ENCODE measurements around the gene NRIP1.
A peak's percentile ranks its signal among the peaks of the same experiment; 100 is the strongest.

The NRIP1 gene, protein sequence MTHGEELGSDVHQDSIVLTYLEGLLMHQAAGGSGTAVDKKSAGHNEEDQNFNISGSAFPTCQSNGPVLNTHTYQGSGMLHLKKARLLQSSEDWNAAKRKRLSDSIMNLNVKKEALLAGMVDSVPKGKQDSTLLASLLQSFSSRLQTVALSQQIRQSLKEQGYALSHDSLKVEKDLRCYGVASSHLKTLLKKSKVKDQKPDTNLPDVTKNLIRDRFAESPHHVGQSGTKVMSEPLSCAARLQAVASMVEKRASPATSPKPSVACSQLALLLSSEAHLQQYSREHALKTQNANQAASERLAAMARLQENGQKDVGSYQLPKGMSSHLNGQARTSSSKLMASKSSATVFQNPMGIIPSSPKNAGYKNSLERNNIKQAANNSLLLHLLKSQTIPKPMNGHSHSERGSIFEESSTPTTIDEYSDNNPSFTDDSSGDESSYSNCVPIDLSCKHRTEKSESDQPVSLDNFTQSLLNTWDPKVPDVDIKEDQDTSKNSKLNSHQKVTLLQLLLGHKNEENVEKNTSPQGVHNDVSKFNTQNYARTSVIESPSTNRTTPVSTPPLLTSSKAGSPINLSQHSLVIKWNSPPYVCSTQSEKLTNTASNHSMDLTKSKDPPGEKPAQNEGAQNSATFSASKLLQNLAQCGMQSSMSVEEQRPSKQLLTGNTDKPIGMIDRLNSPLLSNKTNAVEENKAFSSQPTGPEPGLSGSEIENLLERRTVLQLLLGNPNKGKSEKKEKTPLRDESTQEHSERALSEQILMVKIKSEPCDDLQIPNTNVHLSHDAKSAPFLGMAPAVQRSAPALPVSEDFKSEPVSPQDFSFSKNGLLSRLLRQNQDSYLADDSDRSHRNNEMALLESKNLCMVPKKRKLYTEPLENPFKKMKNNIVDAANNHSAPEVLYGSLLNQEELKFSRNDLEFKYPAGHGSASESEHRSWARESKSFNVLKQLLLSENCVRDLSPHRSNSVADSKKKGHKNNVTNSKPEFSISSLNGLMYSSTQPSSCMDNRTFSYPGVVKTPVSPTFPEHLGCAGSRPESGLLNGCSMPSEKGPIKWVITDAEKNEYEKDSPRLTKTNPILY (N-terminal part only)

GRCh38 chr21:15064576-15065391 is at the start of gene NRIP1:
Gene NRIP1 (minus strand): TSS chr21:15065000. CDS start chr21:14968192, 96,808 bp downstream.
- H3K27me3 Mint-ChIP-seq (ENCODE audit: low read depth) = peaks cover 55% of the 10 kb centered on the region
- no peaks in the 10 kb centered on the region for H3K9me3 Mint-ChIP-seq
- H3K27ac Mint-ChIP-seq = peak within 1 kb of the TSS; percentile 89
- peak; percentile 78 for DNase-seq (ENCODE audit: low spot score)
- peaks cover 2% of the 10 kb centered on the region for H3K36me3 Mint-ChIP-seq (ENCODE audit: low read depth)
- peaks cover 36% of the 10 kb centered on the region for H3K4me1 Mint-ChIP-seq (ENCODE audit: low read depth)
- peak within 1 kb of the TSS; percentile 96 for H3K4me3 Mint-ChIP-seq

DNA sequence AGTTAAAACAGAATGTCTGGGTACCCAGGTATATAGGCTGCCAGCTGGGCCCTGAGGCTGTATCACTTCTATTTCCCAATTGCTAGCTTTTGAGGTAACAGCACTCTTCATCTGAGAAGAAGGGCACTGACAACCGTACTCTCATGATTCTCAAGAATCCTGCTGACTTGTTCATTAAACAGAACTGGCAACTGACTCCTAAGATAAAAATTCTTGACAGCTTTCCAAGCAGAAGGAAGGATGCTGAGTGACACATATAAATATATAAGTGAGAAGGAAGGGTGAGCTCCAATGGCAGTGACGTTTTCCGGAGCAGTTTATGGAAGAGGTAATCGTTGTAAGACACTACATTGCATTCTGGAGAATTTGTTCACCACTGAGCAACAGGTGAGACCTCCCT is 48.1 kb upstream of the NRIP1 start:
- no peak for DNase-seq (ENCODE audit: low spot score)
- no peaks in the 10 kb centered on the region for H3K36me3 Mint-ChIP-seq (ENCODE audit: low read depth)
- H3K9me3 Mint-ChIP-seq = no peaks in the 10 kb centered on the region

DNA sequence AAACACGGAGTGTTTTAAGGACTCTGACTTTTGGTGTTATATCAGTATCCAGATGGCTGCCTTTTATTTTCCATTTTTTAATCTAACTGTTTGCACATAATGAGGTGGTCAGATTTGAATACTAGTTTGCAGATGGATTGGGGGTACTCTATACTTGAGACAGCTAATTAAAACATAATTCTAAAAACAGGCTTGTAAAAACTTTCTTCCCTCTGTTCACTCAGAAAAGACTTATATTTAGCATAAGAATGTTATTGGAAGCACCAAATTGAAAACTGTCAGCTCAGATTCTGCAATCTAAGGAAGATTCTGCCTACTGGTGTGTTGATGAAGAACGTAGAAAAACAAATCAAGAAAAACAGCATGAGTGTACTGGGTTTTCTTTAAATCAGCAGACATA is 44.0 kb upstream of the NRIP1 start:
- no peak overlapping the region for H3K27ac Mint-ChIP-seq
- no peaks in the 10 kb centered on the region for H3K27me3 Mint-ChIP-seq (ENCODE audit: low read depth)
- H3K9me3 Mint-ChIP-seq = no peaks in the 10 kb centered on the region
- no peaks in the 10 kb centered on the region for H3K4me1 Mint-ChIP-seq (ENCODE audit: low read depth)
- no peaks in the 10 kb centered on the region for H3K36me3 Mint-ChIP-seq (ENCODE audit: low read depth)
- no peak for DNase-seq (ENCODE audit: low spot score)
- H3K4me3 Mint-ChIP-seq = no peak overlapping the region

More for the DNA sequence above, 48.1 kb upstream of the NRIP1 start:
- no peak overlapping the region for H3K27ac Mint-ChIP-seq
- no peak overlapping the region for H3K4me3 Mint-ChIP-seq
- H3K4me1 Mint-ChIP-seq (ENCODE audit: low read depth) = no peaks in the 10 kb centered on the region
- H3K27me3 Mint-ChIP-seq (ENCODE audit: low read depth) = no peaks in the 10 kb centered on the region

DNA sequence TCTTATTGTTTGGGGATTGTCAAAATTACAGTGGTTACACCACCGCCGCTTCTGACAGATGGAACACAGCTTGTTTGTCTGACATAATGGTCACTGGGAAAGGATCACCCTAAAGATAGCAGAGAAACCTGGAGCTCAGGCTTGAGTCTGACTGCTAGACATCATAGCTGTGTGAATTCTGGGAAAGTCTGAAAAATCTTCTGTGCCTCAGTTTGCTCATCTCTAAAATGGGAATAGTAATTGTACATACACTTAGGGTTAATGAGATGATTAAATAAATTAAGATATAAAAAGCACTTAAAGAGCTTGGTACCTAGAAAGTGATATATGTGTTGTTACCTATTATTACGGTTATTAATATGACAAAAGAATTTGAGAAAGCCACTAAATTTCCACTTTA is 39.7 kb upstream of the NRIP1 start:
- Mint-ChIP-seq H3K9me3 (no peaks in the 10 kb centered on the region), H3K4me3 (no peak overlapping the region), H3K4me1 (ENCODE audit: low read depth) (no peaks in the 10 kb centered on the region), H3K27me3 (ENCODE audit: low read depth) (no peaks in the 10 kb centered on the region), H3K36me3 (ENCODE audit: low read depth) (no peaks in the 10 kb centered on the region), H3K27ac (no peak overlapping the region)
- DNase-seq (ENCODE audit: low spot score) = no peak

DNA sequence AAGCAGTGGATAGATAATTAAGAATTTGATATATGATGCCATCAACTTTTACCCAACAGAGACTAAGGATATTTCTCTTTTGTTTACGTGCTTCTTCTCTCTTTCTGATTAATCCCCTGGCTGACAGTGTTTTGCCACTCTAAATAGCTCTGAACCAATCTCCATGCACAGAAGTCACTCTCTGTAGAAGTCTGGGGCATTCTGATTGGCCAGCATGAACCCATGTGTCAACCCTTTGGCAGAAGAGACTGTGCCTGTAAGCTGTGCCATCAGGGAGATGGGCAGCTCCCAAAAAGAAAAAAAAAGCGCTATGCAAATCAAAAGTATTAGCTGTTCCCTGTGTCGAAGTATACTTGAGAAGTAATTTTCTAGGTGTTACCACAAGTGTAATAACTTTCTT is 34.1 kb upstream of the NRIP1 start:
- no peaks in the 10 kb centered on the region for H3K27me3 Mint-ChIP-seq (ENCODE audit: low read depth)
- H3K27ac Mint-ChIP-seq = no peak overlapping the region
- no peak for DNase-seq (ENCODE audit: low spot score)
- H3K4me1 Mint-ChIP-seq (ENCODE audit: low read depth) = no peaks in the 10 kb centered on the region
- no peaks in the 10 kb centered on the region for H3K36me3 Mint-ChIP-seq (ENCODE audit: low read depth)
- no peaks in the 10 kb centered on the region for H3K9me3 Mint-ChIP-seq
- H3K4me3 Mint-ChIP-seq = no peak overlapping the region

DNA sequence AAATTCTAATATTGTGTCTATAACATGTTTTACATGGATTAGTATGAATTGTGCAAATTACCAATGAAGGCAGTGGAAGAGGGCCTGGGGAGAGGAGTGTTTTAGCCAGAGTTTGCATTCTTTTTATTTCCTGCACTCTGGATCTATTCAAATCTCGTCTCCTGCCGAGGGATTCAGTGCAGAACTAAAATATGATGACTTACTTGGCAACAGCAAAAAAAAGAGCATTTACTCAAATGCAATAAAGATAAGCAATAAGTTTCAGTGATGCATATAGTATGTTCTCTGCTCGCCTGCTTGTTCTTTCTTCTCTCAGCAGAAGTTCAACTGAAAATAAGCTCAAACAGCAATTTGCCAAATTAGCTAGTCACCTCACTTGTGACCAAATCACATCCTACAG is 33.4 kb upstream of the NRIP1 start:
- no peak overlapping the region for H3K27ac Mint-ChIP-seq
- no peaks in the 10 kb centered on the region for H3K36me3 Mint-ChIP-seq (ENCODE audit: low read depth)
- H3K4me3 Mint-ChIP-seq = no peak overlapping the region
- no peaks in the 10 kb centered on the region for H3K27me3 Mint-ChIP-seq (ENCODE audit: low read depth)
- no peak for DNase-seq (ENCODE audit: low spot score)
- H3K9me3 Mint-ChIP-seq = no peaks in the 10 kb centered on the region
- H3K4me1 Mint-ChIP-seq (ENCODE audit: low read depth) = no peaks in the 10 kb centered on the region

DNA sequence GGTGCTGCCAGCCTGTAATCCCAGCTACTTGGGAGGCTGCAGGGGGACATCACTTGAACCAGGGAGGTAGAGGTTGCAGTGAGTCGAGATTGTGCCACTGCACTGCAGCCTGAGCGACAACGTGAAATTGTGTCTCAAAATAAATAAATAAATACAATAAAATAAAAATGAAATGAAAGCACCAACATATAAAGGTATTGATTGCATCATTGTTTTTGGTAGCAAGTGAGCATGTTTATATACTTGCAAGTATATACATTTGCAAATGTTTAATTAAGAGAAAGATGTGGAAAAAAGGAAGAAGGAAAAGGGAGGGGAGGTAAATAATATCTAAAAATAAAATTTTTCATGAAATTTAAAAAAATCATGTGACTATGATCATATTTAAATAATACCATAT is 32.8 kb upstream of the NRIP1 start:
- no peaks in the 10 kb centered on the region for H3K36me3 Mint-ChIP-seq (ENCODE audit: low read depth)
- H3K4me1 Mint-ChIP-seq (ENCODE audit: low read depth) = no peaks in the 10 kb centered on the region
- no peak for DNase-seq (ENCODE audit: low spot score)
- no peaks in the 10 kb centered on the region for H3K27me3 Mint-ChIP-seq (ENCODE audit: low read depth)
- no peak overlapping the region for H3K27ac Mint-ChIP-seq
- H3K4me3 Mint-ChIP-seq = no peak overlapping the region
- H3K9me3 Mint-ChIP-seq = no peaks in the 10 kb centered on the region

DNA sequence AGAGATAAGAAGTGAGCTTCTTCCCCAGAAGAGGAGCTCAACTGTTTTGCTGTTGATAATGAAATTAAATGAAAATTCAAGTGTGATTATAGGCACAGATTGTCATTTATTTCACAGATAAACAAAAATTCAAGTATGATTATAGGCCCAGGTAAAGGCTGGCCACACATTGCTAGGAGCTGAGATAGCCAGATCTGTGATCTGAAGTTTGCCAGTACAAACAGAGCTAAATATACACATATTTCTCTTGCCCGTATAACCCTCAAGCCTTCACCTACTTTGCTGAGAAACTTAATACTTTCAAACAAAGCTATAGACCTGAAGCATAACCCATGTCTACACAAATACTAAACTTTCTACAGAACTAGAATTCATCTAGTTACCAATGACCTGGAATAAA is 31.3 kb upstream of the NRIP1 start:
- Mint-ChIP-seq H3K27ac (no peak overlapping the region), H3K27me3 (ENCODE audit: low read depth) (no peaks in the 10 kb centered on the region), H3K4me1 (ENCODE audit: low read depth) (no peaks in the 10 kb centered on the region), H3K36me3 (ENCODE audit: low read depth) (no peaks in the 10 kb centered on the region), H3K9me3 (no peaks in the 10 kb centered on the region), H3K4me3 (no peak overlapping the region)
- no peak for DNase-seq (ENCODE audit: low spot score)

GRCh38 chr21:15095326-15095725 is 30.5 kb upstream of the NRIP1 start:
- Mint-ChIP-seq H3K27me3 (ENCODE audit: low read depth) (no peaks in the 10 kb centered on the region), H3K36me3 (ENCODE audit: low read depth) (no peaks in the 10 kb centered on the region), H3K4me3 (no peak overlapping the region), H3K9me3 (no peaks in the 10 kb centered on the region), H3K4me1 (ENCODE audit: low read depth) (no peaks in the 10 kb centered on the region), H3K27ac (no peak overlapping the region)
- DNase-seq (ENCODE audit: low spot score) = no peak

DNA sequence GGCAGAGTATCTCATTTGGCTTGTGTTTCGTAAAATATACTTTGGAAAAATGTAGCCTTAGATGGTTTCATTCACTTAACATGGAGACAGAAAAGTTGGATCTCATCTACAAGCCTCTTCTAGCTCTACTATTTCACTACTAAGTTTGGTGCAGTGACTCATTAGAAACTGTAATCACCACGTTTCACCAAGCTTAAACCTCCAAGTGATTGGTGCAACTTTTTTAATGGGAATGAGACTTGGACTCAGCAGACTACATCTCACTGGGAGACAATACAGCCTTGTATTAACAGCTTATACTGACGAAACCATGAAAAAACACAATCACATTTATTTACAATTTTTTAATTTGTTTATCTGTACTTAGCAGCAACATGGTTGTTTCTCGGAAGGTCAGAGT is 29.9 kb upstream of the NRIP1 start:
- Mint-ChIP-seq H3K36me3 (ENCODE audit: low read depth) (no peaks in the 10 kb centered on the region), H3K27ac (no peak overlapping the region), H3K27me3 (ENCODE audit: low read depth) (no peaks in the 10 kb centered on the region), H3K4me1 (ENCODE audit: low read depth) (no peaks in the 10 kb centered on the region), H3K4me3 (no peak overlapping the region), H3K9me3 (no peaks in the 10 kb centered on the region)
- no peak for DNase-seq (ENCODE audit: low spot score)

GRCh38 chr21:15093216-15093615 is 28.4 kb upstream of the NRIP1 start:
- Mint-ChIP-seq H3K36me3 (ENCODE audit: low read depth) (no peaks in the 10 kb centered on the region), H3K27ac (no peak overlapping the region)

DNA sequence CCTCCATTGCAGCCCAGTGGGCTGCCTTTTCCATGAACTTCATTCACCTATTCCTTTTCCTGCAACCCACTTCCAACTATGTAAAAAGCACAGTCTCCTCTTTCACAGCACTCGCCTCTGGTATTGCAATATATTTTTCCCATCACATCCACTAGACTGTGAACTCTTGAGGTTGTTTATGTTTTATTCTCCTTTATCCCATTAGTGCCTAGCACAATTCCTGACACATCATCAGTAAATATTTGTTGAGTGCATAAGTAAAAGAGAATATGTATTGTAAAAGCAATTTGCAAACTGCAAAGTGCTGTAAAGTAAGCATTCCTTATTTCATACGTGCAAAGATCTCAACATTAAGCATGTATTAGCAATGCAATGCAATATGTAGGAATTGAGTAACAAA is 27.9 kb upstream of the NRIP1 start:
- Mint-ChIP-seq H3K27ac (no peak overlapping the region), H3K9me3 (no peaks in the 10 kb centered on the region), H3K27me3 (ENCODE audit: low read depth) (no peaks in the 10 kb centered on the region), H3K36me3 (ENCODE audit: low read depth) (no peaks in the 10 kb centered on the region), H3K4me1 (ENCODE audit: low read depth) (no peaks in the 10 kb centered on the region), H3K4me3 (no peak overlapping the region)
- DNase-seq (ENCODE audit: low spot score) = no peak

More at GRCh38 chr21:15093216-15093615, 28.4 kb upstream of the NRIP1 start:
- H3K27me3 Mint-ChIP-seq (ENCODE audit: low read depth) = no peaks in the 10 kb centered on the region
- no peak overlapping the region for H3K4me3 Mint-ChIP-seq
- H3K4me1 Mint-ChIP-seq (ENCODE audit: low read depth) = no peaks in the 10 kb centered on the region
- H3K9me3 Mint-ChIP-seq = no peaks in the 10 kb centered on the region
- no peak for DNase-seq (ENCODE audit: low spot score)

- Mint-ChIP-seq H3K4me1 (ENCODE audit: low read depth) (no peaks in the 10 kb centered on the region), H3K27ac (no peak overlapping the region), H3K4me3 (no peak overlapping the region), H3K27me3 (ENCODE audit: low read depth) (no peaks in the 10 kb centered on the region), H3K9me3 (no peaks in the 10 kb centered on the region), H3K36me3 (ENCODE audit: low read depth) (no peaks in the 10 kb centered on the region)
- DNase-seq (ENCODE audit: low spot score) = no peak
These were observed 25.6 kb upstream of the NRIP1 start for GRCh38 chr21:15090390-15090789.
